GM12873 (cell line): Measurements from ENCODE around the gene DNAJB6.

Experiments
- TF ChIP-seq, protein P1 (sequence below): IDR thresholded peaks from 2 replicates; pipeline ENCODE4 v1.5.1; 2012; ENCODE audit warnings: low read depth, mild to moderate bottlenecking, moderate library complexity, low read length, control low read depth; ENCODE audit not compliant: insufficient read depth; ENCODE audit errors: missing control alignments

Gene DNAJB6

GRCh38 chr7:157457355-157458253, 120.8 kb downstream of the DNAJB6 start:
- TF ChIP-seq, protein P1, sequence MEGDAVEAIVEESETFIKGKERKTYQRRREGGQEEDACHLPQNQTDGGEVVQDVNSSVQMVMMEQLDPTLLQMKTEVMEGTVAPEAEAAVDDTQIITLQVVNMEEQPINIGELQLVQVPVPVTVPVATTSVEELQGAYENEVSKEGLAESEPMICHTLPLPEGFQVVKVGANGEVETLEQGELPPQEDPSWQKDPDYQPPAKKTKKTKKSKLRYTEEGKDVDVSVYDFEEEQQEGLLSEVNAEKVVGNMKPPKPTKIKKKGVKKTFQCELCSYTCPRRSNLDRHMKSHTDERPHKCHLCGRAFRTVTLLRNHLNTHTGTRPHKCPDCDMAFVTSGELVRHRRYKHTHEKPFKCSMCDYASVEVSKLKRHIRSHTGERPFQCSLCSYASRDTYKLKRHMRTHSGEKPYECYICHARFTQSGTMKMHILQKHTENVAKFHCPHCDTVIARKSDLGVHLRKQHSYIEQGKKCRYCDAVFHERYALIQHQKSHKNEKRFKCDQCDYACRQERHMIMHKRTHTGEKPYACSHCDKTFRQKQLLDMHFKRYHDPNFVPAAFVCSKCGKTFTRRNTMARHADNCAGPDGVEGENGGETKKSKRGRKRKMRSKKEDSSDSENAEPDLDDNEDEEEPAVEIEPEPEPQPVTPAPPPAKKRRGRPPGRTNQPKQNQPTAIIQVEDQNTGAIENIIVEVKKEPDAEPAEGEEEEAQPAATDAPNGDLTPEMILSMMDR, result no peak

GRCh38 chr7:157458254-157458633, 121.4 kb downstream of the DNAJB6 start:
- TF ChIP-seq, protein P1, result no peak

GRCh38 chr7:157459966-157460365, 123.2 kb downstream of the DNAJB6 start:
- TF ChIP-seq, protein P1, result no peak

DNA sequence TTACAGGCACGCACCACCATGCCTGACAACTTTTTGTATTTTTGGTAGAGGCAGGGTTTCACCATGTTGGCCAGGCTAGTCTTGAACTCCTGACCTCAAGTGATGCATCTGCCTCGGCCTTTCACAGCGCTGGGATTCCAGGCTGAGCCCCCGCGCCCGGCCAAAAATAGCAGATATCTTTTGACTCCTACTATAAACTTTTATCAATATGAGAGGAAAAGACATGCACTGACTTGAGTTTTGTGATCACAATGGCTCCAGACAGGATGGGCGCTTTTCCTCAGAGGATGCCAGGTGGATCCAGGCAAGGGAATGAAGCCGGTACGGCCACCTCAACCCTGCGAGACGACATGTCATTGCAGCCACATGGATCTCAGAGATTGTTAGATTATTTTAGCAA, 123.9 kb downstream of the DNAJB6 start:
- TF ChIP-seq, protein P1, result no peak

DNA sequence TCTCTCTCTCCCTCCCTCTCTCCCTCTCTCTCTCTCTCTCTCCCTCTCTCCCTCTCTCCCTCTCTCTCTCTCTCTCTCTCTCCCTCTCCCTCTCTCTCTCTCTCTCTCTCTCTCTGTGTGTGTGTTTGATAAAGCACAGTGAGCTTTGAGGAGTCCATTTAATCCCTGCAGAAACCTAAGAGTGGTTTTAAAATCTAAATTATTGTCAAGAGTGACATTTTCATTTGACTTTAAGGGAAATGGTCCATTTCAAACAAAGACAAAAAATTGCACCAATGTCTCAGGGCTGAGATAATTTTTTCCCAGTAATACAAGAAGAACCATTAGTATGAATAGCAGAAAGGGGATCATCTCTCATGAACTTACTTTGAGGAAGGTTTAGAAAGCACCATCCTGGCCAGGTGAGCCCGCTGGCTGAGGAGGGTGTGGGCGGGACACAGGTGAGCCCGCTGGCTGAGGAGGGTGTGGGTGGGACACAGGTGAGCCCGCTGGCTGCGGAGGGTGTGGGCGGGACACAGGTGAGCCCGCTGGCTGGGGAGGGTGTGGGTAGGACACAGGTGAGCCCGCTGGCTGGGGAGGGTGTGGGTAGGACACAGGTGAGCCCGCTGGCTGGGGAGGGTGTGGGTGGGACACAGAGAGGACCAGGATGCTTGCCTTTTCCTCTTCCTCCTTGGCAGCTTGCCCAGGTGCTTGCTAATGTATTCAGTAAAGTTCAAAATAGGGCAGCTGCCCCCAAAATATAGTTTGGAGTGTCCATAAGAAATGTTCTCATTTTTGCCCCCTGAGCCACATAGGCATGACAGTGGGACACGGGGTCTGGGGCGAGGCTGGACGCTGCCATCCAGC, 125.0 kb downstream of the DNAJB6 start:
- TF ChIP-seq, protein P1, result no peak

DNA sequence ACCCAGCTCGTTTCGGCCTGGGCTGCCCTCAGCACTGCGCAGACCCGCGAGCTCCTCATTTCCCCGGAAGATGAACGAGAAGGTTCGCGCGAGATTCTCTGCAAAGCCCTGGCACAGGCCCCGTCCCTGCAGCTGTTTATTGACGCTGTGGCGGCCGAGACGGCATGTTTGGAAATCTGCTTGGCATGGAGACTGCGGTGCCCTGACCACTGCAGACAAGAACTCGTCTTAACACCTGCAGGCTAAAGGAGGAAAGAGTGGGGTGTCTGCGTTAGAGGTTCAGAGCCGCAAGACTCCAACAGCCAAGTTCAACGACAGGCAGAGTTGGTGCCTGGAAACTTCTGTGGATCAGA, 125.6 kb downstream of the DNAJB6 start:
- TF ChIP-seq, protein P1, result no peak

- TF ChIP-seq, protein P1, result no peak
These were observed 126.0 kb downstream of the DNAJB6 start for GRCh38 chr7:157462840-157463239.
